NT2/D1 (cell line): ENCODE data around the gene GSTO2.

Experiments
- SUZ12 ChIP-seq: IDR thresholded peaks from 2 replicates; pipeline ENCODE4 v1.6.1; 2011; ENCODE audit not compliant: insufficient read length, insufficient read depth; ENCODE audit errors: extremely low read depth
- YY1 ChIP-seq: IDR thresholded peaks from 2 replicates; pipeline ENCODE4 v1.6.1; 2011; ENCODE audit not compliant: insufficient read length, insufficient read depth

DNA sequence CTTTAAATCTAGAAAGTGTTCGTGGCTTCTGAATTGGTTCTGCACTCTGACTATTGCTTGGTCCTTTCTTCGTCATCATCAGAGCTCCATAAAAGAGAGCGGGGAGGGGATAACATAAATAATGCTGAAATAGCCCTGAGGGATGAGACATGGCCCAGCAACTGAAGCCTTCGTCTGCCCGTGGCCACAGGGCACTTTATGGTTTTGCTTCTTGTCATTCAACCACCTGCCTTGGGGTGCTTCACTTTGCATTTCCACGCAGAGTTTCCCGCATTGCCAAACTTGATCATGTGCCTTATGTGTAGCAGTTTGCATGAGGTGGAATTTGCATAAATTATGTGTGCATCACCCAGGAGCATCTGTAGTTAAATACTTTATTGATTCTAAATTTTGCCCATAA is 15.9 kb downstream of the GSTO2 start:
- TF ChIP-seq YY1 (no peak), SUZ12 (no peak)
